GM10266 (cell line): ENCODE data around the gene DENND2D.

ENCODE experiments used
- DNase-seq: peaks from one replicate; pipeline ENCODE4 v3.0.0; 2012; ENCODE audit errors: extremely low spot score
- CTCF ChIP-seq: IDR thresholded peaks from 2 replicates; pipeline ENCODE4 v1.5.1; 2012; ENCODE audit warnings: mild to moderate bottlenecking, low read depth; ENCODE audit not compliant: control insufficient read depth, insufficient read depth; ENCODE audit errors: missing control alignments

DENND2D gene, protein sequence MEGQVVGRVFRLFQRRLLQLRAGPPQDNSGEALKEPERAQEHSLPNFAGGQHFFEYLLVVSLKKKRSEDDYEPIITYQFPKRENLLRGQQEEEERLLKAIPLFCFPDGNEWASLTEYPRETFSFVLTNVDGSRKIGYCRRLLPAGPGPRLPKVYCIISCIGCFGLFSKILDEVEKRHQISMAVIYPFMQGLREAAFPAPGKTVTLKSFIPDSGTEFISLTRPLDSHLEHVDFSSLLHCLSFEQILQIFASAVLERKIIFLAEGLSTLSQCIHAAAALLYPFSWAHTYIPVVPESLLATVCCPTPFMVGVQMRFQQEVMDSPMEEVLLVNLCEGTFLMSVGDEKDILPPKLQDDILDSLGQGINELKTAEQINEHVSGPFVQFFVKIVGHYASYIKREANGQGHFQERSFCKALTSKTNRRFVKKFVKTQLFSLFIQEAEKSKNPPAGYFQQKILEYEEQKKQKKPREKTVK

GRCh38 chr1:111199881-111200801, at the start of gene DENND2D:
Gene DENND2D, minus strand, starts transcription at chr1:111200646. Its CDS starts 187 bp downstream, at chr1:111200459.
- DNase-seq, result no peak
- no peak for TF ChIP-seq CTCF

- TF ChIP-seq CTCF, result no peak
- DNase-seq, result no peak
Measured at GRCh38 chr1:111249960-111250359, 49.5 kb upstream of the DENND2D start.

DNA sequence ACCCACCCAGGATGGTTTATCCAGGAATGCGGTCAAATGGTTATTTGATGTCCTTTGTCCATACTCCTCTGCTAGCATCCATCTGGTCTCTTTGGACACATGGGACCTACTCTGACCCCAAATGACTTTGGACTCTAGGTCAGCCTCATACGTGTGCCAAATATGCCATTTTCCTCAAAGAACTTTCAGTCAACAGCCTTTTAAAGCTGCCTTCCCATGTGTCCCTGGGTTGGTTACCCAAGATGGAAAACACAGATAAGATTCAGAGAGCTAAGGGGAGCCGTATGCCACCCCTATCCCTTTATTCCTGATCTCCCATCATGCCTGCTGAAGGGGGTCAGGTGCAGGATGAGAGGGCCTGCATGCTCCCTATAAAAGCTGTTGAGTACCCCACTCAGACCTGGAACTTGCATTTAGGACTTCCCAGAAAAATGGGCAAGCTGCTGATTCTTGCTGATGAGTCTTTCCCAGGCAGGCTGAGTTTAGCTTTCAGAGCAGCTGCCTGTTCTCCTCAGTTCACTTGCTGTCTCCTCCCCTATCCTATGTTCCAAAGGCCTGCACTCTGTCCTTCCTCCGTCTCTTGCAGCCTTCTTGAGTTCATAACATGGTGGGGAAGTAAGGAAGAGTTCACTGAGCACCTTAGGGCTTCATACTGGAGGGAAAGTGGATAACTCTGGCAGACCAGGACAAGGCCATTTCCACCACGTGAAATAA, 46.8 kb upstream of the DENND2D start:
- TF ChIP-seq CTCF, result no peak

GRCh38 chr1:111242805-111243523, 42.5 kb upstream of the DENND2D start:
- TF ChIP-seq CTCF, result no peak
- no peak for DNase-seq

More for the DNA sequence above, 46.8 kb upstream of the DENND2D start:
- DNase-seq, result no peak

DNA sequence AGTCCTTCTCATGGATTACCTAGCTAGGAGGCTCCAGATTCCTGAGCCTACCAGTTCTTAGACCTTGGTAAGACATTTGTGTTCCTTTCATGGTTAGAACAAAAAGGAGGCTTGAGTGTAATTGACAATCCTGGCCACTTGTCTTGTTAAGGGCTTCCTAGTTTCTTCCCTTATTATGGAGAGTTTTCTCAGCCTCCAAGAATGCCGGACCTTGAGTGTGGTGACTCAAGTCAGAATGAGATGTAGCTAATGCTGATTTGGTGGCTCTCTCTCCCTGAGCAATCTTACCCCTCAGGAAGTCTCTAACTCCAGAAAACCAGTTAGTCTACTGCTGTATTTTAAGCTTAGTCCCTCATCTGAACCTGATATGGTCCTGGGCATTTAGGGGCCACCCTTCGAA, 41.4 kb upstream of the DENND2D start:
- DNase-seq, result no peak

More for the DNA sequence above, 41.4 kb upstream of the DENND2D start:
- TF ChIP-seq CTCF, result no peak
